HS-5 (cell line): Measurements from ENCODE around the gene MYO3B.
A peak's percentile ranks its signal among the peaks of the same experiment; 100 is the strongest.

Experiments used
- DNase-seq: peaks from one replicate; pipeline ENCODE4 v3.0.0-alpha.2; 2012; ENCODE audit warnings: low read depth

Gene MYO3B

DNA sequence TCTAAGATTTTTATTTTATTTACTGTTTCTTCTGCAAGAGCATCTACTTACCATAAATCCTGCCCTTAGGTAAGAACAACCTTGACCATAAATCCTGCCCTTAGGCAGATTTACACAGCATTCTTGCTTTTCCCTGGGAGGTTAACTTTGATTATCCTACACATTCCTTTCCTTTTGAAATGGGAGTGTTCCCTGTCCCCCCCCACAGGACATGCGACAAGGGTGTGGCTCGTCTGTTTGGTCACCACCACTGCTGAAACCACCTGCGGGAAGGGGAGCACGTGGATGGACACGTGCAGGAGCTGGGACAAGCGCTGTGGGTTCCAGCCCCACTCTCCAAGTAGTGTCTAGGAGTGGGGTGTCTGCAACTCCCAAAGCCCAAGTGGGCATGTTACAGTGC, 297.9 kb downstream of the MYO3B start:
- DNase-seq, result no peak

DNA sequence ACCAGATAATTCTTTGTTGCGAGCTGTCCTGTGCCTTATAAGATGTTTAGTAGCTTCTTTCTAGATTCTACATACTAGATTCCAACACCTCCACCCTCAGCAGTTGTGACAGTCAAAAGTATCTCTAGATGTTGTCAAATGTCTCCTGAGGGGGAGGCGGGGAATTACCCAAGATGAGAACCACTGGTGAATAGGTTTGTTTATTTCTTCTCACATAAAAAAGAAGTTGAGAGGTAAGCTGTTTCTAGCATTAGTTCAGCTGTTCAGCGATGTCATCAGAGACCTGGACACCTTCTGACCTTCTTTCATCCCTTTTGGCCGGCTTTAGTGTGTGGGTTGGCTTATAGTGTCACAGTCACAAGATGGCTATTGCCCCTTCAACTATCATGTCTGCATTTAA, 299.7 kb downstream of the MYO3B start:
- DNase-seq, result no peak

DNA sequence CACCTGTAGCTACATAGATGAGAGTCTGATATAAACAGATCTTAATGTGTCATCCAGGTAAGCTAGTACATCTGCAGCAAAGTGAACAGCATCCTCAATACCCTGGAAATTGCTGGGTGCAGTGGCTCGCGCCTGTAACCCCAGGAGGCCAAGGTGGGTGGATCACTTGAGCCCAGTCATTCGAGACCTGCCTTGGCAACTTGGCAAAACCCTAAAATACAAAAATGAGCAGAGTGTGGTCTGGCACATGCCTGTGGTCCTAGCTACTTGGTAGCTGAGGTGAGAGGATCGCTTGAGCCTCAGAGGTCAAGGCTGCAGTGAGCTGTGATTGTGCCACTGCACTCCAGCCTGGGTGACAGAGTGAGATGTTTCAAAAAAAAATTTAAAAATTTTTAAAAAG, 303.3 kb downstream of the MYO3B start:
- no peak for DNase-seq

DNA sequence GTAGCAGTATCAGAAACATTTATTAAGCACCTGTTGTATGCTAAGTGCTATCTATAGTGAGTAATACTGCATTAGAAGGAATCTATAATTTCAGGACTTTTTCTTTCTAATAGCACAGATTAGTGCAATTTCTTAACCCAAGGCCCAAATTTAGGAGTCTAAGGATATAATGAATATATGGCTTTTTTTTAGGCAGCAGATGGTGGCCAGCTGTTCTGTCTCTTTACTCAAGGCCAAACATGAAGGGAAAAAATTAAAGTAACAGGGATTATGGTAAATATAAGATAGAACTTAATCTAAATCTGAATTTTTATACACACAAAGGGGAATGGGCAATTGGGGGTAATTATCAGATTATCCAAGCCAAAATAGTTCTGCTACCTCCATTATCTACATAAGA, 306.6 kb downstream of the MYO3B start:
- DNase-seq, result no peak

DNA sequence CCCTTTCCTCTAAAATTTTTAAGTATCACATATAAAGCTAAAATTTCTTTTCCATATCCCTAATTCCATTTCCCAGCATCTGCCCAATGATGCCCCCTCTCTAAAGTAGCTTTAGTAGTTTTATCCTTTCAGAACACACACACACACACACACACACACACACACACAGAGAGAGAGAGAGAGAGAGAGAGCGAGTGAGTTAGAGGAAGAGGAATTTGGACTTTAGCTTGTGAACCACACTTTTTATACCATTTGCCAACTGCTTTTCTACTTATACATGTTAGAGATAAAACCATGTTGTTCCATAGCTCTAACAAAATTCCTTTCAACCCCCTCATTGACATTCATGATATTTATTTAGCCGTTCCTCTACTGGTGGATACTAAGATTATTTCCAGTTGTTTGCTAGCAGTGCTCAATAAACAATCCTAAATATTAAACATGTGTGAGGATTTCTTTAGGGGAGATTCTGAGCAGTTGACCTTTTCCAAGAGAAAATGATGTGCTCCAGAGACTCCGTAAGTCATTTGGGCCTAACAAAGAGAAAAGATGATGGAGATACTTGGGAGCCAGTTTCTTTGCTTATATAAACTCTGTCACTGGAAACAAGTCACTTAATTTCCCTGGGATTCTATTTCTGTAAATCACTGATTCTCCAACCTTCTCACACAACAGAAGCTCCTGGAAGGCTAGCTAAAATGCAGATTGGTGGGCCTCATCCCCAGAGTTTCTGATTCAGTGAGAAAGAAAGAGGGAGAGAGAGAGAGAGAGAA, 307.5 kb downstream of the MYO3B start:
- DNase-seq, result no peak

DNA sequence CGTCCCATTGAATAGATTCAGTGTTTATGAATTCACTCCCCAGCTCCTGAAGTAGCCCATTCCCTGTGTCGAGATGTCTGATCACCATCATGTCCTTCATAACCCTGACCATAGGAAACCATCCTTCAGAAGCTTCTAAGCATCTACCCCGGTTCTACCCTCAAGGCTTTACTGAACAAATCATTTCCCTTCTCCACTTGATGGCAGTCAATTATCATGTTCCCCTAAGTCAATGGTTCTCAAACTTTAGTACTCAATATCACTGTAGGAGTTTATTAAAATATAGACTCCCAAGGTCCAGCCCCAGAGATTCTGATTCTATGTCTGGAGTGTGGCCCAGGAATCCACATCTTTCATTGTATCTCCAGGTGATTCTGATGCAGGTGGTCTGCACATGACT, 308.8 kb downstream of the MYO3B start:
- no peak for DNase-seq

DNA sequence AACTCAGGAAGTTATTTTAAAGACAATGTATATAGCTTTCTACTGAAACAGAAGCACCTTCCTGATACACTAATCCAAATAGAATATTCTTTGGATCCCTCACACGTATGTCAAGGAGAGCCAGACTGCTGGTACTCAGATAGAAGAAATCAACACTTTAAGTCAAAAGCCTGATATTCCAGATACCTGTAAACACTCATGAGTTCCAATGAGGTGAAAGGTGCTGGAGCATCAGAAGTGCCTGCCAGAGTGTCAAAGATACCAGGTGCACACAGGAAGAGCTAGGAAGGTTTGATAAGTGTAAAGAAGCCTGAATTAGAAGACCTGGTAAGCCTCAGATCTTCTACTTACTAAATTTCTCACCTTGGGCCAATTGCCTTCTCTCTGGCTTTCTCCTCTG, 310.9 kb downstream of the MYO3B start:
- no peak for DNase-seq

DNA sequence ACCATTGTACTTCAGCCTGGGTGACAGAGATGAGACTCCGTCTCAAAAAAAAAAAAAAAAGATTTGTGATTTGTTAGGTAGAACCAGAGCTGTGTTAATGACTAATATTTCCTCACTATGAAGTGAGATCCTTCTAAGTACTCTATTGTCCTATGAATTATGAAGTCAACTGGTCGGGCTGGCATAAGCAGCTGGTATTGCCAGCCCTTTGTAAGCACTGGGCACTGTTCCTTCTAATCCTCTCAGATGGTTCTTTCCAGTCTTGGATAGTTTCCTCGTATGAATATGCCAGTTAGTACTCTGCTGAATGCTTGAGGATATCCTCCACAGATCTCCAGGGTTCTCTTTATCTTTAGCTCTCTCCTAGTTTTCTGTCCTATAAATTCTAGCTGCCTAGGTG, 314.1 kb downstream of the MYO3B start:
- DNase-seq, result no peak

DNA sequence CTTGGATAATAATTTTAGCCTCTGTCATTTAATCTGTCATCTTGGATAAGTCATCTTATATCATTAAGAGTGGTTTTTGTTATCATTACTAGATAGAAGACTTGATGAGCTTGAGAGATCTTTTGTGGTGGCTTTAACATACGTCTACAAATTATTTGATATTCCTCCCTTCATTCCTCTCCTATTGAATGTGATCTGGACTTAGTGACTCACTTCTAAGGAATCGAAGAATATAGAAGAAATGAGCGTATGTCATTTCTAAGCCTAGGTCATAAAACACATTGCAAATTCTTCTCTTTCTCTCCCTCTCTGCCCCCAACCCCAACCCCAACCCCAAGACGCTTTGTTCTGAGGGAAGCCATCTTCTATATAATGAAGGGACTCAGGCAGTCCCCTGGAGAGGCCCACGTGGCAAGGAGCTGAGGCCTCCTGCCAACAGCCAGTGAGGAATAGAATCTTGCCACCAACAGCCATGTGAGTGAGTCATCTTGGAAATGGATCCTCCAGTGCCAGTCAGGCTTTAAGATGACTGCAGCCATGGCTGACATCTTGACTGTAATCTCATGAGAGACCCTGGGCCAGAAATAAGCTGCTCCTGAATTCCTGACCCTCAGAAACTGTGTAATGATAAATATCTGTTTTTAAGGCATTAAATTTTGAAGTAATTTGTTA, 315.6 kb downstream of the MYO3B start:
- peak; percentile 43 for DNase-seq

DNA sequence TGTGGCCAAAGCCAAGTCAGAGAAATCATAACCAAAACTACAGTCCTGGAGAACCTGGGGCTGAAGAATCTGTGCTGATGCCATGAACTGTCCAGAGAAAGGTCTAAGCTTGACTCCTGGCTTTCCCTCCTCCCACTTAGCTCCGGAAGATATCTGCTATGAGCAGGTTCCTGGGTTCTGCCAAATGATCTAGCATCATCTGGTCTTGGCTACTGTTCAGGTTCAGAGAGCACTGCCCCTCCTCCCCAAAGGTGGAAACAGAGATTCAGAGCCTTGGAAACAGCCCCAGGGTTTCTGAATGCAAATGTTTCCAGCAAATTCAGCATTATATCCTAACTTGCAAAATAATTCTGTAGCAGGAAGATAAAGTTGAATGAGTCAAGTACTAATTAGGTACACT, 317.9 kb downstream of the MYO3B start:
- no peak for DNase-seq

DNA sequence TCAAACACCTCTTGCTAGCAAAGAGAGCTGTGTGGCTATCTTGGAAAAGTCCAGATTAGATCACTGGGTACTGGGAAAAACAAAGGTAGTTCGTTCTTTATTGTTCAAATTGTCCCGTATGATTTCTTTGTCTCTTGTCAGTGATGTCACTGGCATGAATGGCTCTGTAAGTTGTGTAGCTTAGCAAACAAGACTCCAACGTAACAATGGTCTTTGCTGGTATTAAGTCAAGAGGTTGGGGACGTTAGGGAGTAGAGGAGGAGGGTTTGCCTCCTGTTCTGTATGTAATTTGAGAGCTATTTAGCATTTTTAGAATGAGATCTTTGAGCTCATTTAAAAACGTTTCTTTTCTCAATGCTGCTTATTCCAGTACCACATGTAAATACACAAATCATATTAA, 320.7 kb downstream of the MYO3B start:
- no peak for DNase-seq

DNA sequence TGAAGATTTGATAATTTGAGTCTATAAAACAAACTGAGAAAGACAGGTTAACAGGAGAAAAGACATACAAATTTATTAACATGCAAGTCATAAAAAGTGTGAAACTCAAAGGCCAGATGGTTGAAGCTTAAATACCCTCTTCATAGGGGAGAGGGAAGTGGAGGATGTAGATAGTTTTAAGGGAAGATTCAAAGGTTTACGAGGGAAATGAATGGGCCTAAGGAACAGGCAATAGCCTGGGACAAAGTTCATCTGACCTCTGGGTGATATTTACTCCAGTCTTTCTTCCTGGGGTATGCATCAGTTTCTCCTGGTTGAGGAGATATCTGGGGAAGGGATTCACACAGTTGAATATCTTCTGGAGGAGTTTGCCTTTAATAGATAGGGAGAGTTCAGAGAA, 322.2 kb downstream of the MYO3B start:
- no peak for DNase-seq

DNA sequence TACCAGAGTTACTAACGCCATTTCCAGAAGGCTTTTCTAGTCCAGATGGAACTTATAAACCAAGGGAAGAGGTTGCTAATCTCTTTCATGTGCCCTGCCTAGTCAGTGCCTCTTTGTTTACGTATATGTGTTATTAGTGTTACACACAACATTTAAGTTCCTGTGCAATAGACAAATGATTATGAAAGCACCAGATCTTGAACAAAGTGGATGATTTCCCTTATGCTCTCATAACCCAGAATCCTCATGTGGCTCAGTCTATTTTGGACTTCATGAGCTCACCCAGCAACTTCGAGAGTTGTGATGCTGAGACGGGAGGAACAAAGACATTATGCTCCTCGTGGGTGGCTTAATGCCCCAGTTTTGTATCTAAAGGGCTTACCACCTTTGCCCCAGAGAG, 322.8 kb downstream of the MYO3B start:
- peak; percentile 49 for DNase-seq

DNA sequence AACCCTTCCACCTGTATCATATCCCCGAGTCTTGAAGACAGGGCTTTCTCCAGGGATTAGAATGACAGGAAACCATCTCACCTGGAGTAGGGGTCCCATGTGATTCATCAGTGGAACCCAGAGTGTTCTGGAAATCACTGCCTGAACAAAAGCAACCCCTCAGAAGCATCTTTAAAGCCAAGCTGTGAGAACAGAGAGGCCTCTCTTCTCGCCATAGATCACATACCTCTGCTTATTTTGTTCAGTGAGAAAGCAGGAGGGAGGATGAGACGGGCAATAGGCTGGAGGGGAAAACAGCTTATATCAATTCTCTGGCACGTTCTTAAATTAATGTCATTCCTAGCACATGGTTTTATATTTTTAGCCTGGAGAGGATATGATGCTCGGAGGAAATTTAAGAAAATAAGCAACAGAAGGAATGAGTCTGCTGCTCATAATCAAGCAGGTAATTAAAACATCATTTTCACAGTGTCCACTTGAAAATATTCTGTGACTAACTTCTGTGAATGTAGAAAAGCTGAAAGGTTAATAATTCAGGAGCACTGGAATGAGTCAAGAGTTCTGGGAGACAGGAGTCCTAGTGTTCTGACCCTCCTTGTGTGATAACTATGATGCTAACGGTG, 323.6 kb downstream of the MYO3B start:
- DNase-seq, result no peak

DNA sequence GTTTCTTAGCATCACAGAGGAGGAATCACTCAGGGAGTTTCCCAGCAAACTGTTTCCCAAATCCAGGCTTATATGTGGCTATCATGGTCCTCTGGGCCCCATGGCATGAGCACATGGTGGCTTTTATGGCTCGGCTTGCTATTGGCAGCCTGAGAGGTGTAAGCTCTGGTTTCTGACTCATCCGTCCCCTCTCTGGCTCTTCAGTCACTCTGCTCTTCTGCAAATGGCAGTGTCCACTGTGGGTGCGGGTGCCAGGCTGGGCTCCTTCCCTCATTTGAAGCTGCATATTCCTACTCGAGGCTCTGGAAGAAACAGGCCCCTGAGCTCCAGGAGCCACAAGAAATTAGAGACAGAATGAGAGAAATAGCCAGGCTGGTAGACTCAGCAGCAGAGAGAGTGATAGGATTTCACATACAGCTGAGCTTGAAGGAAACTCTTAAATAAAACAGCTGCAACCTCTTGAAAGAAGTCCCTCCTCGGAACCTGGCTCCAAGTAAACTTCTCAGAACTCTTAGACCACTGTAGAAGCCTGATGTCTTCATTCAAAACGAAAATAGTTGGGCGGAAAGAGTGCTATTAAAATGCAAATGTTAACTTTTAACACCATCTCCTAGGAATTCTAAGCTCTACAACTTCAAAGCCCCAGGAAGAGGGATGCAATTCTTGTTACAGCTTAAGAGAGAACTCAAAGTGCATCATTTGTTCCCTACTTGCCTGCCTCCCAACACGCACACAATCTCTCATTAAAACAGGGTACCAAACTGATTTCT, 324.6 kb downstream of the MYO3B start:
- DNase-seq, result no peak

DNA sequence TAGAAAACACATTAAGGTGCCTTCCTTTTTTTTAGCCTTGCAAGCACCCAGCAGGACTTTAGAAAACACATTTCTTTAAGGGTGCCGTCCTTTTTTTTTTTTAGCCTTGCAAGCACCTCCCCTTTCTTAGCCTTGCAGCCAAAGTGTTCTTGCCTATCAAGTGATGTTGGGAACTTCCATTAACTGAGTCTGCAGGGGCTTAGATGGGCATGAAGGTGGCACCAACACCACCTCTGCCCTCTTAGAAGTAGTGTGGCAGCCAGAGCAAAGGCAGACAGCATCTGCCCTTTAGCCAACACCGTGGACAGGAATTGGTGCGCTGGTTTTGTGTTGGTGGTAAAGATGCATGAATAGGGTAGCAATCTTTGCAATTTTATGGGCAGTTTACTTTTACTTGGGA, 325.6 kb downstream of the MYO3B start:
- DNase-seq, result no peak

DNA sequence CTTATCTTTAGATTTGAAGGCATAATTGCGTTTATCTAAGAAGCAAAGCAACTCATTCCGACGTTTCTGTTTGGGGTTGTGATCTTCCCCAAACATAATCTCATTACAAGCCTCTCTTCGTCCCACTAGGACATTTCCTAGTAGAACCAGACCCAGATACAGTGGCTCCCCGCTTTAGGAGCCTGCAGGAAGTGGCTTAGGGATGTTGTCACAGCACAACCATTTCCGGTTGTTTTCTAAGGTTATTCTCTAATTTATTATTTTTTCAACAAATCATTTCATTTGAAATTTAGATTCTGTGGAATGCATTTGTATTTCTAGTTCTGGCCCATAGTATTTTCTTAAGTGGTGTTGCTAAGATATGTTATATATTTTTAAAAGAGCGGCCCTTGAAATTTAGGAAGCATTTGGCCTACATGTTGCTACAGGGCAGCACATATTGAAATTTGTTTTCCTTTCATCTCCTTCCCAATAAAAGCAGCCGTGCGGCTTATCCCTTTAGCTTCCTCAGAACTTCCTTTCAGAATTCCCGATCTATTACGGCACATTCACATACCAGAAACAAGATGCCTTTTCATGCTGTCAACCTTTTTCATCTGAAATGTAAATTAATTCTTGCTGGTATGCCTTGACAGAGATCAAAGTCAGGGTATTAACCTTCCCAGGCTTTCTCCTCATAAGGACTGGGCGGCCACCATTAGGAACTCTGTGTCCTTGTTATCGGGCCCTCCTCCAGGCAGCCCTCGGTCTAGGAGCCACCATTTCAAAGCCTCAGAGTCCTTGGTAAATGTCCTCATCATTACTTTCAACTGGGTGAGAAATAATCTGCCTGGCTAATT, 326.2 kb downstream of the MYO3B start:
- DNase-seq, result no peak

DNA sequence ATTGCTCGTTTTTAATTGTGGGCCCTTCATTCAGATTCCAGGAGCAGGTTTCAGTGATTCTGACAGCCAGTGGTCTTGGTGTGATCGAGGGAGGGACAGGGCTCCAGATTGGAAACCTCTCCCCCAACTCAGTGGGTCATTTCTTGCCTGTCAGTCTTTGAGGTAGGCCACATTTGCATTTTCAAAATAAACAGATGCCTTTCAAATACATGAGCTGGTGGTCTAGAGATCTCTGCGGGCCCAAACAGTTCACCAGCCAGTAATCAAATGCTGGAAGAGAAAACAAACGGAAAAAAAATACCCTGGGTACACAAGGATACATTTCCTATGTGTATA, 326.8 kb downstream of the MYO3B start:
- DNase-seq, result no peak

DNA sequence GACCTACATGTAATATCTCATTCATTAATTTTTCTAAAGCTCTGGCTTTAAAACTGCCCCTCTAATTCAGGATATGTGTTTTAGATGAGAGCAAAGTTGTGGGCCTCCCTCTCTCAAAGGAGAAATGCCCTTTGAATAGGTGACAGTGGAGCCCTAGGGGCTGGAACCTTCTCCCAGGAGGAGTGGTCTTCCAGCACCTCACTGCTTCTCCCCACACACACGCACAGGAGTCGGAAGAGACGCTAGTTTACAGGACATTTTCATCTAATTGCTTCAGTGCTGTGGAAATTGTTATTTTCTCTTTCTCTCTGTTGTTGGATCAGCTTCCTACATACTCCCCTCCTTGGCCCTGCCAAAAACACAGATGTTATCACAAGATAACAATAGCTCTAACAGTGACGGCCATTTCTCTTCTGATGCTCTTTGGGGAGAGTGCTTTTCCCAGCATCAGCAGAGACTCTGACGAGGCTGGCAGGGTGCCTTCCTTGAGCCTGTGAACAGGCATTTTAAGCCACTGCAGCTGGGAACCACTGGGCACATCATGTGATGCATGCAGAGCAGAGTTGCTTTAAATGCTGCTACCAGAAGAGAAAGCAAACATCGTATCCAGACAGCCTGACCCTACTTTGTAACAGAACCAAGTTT, 327.8 kb downstream of the MYO3B start:
- DNase-seq, result no peak

DNA sequence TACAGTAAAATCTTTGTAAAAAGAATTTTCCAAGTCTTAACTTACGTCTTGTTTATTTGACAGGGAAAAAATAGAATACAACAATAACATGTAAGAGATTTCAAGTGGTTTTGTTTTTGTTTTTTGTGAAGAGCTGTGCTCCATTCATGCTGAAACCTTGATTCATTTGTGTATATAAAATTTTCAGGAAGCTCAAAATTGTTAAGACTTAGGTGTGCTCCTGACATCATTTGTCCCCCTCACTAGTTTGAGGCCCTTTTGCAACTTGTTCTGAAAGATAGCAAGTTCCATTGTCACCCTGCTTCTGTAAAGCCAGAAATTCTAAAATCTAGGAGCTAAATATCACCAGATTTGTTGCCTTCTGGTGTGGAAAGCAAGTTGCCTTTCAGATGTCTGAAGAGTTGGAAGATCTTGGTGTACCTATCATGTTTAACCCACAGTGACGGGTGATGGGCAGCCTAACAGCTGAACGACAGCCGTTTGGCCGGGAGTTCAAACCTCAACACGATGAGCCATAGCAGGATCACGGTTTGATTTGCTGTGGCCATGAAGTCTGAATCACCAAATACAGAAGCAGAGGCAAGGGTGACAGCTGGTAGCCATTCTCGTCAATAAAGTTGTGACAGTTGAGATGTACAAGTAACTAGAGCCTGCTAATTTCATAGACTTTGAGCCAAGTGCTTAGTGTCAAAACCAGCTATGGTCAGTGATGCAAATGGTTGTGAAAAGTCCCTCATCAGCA, 331.7 kb downstream of the MYO3B start:
- DNase-seq, result no peak

DNA sequence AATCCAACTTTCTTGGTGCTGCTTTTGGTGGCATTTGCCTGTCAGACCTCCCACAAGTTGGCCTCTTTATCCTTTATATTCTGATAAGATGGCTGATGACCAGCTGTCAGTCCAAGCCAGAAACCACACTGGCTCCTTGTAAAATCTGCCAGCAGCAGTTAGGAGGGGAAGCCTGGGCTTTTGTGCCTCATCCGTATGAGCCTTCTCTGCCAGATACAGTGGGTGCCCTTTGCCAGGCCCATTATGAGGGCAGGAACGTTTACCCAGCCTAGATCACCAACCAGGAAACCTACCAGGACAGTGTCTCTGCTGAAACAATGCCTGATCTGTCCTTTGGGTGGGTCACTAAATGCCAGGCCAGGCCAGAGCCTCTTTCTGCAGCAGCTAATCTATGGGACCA, 334.3 kb downstream of the MYO3B start:
- no peak for DNase-seq
